Measurements from ENCODE around the gene TAAR2.
"Not testable (repeated sequence)": the region's sequence is repeated elsewhere in the genome, so short reads cannot be mapped to it uniquely, and the experiment has no call there.

- not testable (repeated sequence) for TF ChIP-seq CTCF (IDR thresholded peaks at IDR 0.05); EZH2 (IDR thresholded peaks at IDR 0.05; ENCODE audit: borderline replicate concordance, insufficient read depth, low read depth, low read length, poor library complexity, severe bottlenecking)
Observed at GRCh38 chr6:132637135-132637534, 13.1 kb upstream of the TAAR2 start.

Data from B cell (primary cell).